Neural progenitor cell (in vitro differentiated cells): ENCODE data around the gene ZBTB46.

Experiments
- EZH2phosphoT487 ChIP-seq: fragments of 200-600 bp; sonication (generic); IDR thresholded peaks from 2 replicates; pipeline ENCODE4 v1.6.1; 2017; ENCODE audit warnings: antibody characterized with exemption
- TF ChIP-seq, protein P1 (sequence below): fragments of 200-600 bp; sonication (generic); IDR thresholded peaks from 2 replicates; pipeline ENCODE4 v1.5.1; 2017; ENCODE audit warnings: antibody characterized with exemption, mild to moderate bottlenecking

DNA sequence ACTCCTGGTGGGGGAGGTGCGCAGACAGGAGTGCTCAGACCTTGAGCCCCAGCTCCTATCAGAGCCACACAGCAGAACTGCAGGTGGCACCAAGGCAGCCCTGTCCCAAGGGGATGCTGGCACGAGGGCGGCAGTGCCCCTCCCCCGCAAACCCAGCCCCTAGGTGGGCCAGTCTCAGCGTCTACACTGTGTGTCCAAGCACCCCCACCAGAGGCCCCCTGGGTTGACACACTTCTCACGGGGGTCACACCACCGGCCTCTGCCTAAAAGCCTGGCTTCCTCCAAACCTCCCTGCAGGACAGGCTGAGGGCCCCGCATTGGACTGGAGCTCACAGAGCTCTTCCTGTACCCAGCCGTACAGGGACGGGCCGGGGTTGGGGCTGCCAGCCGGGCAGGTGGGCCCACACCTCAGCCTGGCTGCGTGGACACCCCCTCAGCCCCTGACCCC lies 83.4 kb downstream of the ZBTB46 start:
- no peak for TF ChIP-seq EZH2phosphoT487
- TF ChIP-seq, protein P1, sequence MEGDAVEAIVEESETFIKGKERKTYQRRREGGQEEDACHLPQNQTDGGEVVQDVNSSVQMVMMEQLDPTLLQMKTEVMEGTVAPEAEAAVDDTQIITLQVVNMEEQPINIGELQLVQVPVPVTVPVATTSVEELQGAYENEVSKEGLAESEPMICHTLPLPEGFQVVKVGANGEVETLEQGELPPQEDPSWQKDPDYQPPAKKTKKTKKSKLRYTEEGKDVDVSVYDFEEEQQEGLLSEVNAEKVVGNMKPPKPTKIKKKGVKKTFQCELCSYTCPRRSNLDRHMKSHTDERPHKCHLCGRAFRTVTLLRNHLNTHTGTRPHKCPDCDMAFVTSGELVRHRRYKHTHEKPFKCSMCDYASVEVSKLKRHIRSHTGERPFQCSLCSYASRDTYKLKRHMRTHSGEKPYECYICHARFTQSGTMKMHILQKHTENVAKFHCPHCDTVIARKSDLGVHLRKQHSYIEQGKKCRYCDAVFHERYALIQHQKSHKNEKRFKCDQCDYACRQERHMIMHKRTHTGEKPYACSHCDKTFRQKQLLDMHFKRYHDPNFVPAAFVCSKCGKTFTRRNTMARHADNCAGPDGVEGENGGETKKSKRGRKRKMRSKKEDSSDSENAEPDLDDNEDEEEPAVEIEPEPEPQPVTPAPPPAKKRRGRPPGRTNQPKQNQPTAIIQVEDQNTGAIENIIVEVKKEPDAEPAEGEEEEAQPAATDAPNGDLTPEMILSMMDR, result no peak
